ENCODE measurements around the gene IMMP2L. TPM values are rescaled to one million over a fixed set of nuclear protein-coding genes. Genes with fewer than 3 reads are reported as not detected.

IMMP2L gene
- total RNA-seq, 1 donor from 2014 or later = 16.7 TPM

DNA sequence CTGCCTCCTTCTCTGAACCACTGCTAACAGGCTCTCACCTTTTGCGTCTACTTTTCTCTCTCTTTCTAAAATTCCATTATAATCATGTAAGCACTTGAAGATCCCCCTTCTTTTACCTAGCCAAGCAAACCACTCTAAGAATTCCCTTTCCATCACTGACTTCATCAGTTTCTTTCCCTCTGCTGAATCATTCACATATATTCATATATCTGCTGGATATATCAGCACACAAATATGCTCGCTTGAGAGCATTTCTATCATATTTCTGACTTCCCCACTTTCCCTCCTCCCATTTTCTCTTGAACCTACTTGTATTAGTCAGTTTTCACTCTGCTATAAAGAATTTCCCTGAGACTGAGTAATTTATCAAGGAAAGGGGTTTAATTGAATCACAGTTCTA is 555.6 kb downstream of the IMMP2L start:
- intact Hi-C loops (cut with DNase I) = no loop called here
- no peak for DNase-seq (ENCODE audit: low spot score)

GRCh38 chr7:111006040-111006439 is 556.3 kb downstream of the IMMP2L start:
- intact Hi-C loops (cut with DNase I) = no loop called here
- DNase-seq (ENCODE audit: low spot score) = no peak

DNA sequence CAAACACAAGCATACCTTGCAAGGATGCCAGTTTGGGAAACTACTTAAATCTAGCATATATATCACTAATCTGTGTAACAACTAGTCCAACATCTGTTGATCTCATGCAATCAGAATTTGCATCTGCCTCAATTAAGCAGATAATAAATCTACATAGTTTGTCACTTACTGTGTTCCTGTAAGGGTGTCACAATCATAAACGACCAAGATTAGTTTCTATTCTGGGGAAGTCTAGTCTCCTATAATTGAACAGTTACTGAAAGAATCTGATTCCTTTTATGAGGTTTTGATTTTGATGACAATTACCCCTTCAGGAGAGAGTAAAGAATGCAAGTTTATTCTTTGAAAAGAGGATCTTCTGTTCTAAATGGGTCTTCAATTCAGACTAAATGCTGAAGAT is 556.8 kb downstream of the IMMP2L start:
- DNase-seq (ENCODE audit: low spot score) = no peak
- intact Hi-C loops (cut with DNase I) = no loop called here

DNA sequence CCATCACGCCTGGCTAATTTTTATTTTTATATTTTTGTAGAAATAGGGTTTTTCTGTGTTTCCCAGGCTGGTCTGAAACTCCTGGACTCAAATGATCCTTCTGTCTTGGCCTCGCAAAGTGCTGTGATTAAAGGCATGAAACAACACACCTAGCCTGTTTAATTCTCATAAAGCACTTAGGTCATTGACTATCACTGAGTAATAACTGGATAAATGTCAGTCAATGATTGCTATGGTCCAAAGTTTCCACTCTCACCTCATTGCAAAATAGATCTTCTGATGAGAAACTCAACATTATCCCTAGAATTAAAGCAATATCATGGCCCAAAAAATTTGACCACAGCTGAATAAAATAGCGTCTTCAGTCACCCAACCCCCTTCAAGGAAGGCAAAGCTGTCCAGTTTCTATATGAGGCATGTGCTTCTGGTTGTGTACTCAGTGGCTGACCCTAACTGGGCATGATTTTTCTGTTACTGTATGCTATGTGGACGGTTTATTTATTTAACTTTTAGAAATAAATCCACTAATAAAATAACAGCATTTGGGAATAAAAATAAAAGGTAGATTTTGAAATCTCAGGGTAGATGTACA is 557.9 kb downstream of the IMMP2L start:
- intact Hi-C loops (cut with DNase I) = no loop called here
- no peak for DNase-seq (ENCODE audit: low spot score)

GRCh38 chr7:111003883-111004282 is 558.4 kb downstream of the IMMP2L start:
- no peak for DNase-seq (ENCODE audit: low spot score)
- intact Hi-C loops (cut with DNase I) = no loop called here

DNA sequence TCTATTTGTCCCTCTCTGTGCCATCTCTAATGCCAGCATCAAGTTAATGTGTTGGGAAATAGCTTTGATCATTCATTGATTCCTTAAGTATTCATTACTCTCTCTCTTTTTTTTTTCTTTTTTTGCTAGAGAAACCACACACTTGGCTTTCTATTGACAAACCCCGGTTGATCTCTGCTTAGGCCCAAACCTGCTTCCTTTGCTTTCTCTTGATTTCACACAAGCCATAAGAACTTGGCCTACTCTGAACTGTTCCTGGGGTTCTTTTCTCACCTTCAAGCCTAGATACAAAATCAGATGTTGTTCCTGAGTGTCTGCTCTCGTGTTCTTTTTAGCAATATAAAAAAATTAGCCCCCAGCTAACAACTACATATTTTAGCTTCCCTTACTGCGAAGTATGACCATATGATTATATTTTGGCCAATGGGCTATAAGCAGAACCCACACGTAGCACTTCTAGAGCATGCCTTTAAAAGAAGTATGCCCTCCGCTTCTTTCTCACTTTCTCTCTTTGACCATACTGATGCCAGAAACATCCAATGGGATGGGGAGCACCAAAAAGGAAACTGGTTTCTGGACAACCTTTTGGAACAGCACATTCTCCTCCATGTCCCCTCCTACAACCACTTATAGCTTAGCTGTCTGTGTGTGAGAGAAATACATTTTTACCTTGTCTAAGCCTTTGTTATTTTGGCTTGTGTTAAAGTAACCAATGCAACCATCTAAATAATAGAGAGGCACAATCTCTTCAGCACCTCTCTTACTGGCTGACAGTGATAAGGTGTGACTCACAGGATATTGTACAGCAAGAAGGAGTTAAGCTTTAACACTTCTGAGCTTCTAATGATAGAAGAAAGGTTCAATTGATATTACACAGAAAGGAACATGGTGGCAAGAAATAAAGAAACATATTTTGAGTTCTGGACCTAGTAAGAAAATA is 568.0 kb downstream of the IMMP2L start:
- intact Hi-C loops (cut with DNase I) = no loop called here
- DNase-seq (ENCODE audit: low spot score) = no peak

- intact Hi-C loops (cut with DNase I) = no loop called here
- DNase-seq (ENCODE audit: low spot score) = no peak
Observed at GRCh38 chr7:110988890-110989501, 573.3 kb downstream of the IMMP2L start.

DNA sequence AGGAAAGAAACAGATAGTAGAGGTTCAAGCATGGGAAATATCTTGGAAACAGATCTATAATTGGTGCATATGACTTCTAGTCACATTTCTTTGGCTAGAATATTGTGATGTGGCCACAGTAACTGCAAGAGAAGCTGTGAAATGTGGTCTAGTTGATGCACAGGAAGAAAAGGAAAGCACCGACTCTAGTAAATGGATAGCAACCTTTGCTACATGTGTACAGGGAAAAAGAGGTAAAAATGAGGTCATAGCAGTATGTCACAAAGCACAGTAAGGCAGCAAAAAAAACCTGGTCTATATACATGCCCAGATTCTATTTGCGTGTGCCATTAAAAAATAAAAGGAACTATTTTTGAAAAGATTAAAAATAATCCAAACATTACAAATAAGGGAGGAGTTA is 573.9 kb downstream of the IMMP2L start:
- DNase-seq (ENCODE audit: low spot score) = no peak
- intact Hi-C loops (cut with DNase I) = no loop called here

DNA sequence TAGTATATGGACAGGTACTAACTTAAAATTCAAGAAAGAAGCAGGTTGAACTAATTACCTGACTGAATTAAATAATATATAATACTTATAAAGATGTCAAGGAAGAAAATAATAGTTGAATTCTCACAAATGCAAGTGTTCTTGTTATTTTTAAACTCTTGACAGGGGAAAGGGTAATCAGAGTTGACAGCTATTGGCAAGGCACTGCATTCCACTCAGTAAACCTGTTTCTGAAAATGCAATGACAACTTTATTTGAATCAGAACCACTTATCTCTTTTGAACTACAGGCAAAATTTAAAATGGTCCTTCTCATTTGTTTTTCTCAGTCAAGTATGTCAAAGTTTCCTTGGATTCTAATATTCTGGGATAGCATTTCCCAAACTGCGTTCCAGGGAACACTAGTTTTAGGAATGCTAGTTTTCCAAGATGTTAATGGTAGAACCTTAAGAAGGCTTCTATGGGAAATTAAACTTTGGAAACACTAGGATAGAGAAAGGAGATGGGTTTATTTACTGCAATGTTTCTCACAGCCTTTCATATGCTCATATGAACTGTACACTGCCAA is 575.1 kb downstream of the IMMP2L start:
- DNase-seq (ENCODE audit: low spot score) = no peak
- intact Hi-C loops (cut with DNase I) = no loop called here

DNA sequence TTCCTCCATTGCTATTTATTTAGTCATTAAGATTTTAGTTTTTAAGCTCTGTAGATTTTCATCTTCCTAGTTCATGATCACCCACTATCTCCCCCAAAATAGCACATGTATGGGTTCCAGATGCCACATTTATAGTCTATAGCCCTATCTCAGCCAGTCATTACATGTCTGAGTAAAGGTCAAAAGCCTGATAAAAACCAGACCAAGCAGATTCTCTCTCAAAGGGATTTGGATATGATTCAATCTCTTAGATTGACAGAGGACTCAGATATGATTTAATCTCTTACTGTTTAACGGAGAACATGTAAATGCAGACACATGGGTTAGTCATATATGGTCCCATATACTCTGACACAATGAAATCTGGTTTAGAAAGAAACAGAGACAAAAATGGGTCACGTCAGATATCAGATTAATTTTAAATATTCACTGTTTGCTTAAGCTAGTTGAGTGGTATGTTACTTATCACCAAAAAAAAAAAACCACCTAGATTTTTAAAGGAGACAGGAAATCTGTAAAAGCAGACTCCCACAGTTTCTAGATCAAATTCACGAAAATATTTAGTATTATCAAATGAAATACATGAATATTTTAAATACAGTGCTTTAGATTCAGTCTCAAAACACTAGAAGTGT is 578.4 kb downstream of the IMMP2L start:
- DNase-seq (ENCODE audit: low spot score) = no peak
- intact Hi-C loops (cut with DNase I) = no loop called here

DNA sequence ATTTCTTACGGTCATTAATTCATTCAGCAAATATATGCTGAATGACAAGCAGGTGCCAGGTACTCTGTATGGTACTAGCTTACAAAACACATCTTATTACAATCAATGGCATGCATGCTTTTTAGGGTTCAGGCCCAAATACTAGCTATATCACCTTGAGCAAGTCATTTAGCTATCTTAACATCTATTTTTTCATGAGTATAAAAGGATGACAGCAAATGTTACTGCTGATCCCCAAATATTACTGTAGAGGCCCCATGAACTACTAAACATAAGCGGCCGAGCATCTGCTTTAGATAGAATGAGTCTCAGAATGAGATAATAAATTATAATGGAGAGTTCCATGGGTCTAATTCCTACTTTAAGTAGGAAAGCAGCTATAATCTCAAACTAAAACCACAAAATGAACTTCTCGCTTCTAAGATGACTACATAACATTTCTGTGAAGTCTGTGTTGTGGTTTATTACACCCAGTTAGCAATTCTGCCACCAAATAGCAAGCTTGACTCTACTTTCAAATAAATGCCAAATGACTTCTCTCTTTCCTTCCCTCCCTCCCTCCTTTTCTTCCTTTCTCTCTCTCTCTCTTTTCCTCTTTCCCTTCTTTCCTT is 585.1 kb downstream of the IMMP2L start:
- intact Hi-C loops (cut with DNase I) = no loop called here

DNA sequence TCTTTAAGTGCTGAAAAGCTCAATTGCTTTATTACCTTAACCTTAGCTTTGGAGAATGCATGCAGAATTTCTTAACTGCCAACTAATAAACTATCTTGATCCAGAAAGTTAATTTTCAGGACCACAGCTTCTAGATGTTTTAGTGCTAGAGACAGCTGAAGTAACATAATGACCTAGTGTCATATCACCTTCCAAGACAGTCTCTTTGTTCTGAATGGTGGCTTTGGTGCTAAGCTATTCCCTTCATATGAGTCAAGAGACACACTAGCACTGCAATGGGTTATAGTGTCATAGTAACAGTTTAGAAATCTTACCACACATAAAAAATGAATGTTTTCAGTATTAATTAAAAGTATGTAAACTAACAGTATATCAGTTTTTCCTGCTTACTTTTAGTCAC is 586.8 kb downstream of the IMMP2L start:
- intact Hi-C loops (cut with DNase I) = no loop called here
- no peak for DNase-seq (ENCODE audit: low spot score)

More for the DNA sequence above, 585.1 kb downstream of the IMMP2L start:
- no peak for DNase-seq (ENCODE audit: low spot score)

DNA sequence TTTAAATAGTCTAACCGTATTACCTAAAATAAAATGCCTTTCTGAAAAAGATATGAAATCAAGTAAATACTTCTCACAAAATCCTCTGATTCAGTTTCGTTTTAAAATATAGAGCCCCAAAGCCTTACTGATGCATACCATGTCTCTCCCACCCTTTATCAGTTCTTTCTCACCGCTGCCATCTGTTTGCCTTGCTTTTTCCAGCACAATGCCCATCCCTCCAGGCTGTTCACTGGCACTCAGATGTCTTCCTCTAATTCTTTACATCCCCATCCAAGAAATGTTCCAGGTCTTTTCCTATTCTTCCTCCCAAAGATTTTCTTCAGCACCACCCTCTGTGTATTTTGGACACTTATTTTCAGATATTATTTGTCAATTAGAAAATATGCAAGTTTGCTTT is 587.9 kb downstream of the IMMP2L start:
- intact Hi-C loops (cut with DNase I) = no loop called here
- no peak for DNase-seq (ENCODE audit: low spot score)

DNA sequence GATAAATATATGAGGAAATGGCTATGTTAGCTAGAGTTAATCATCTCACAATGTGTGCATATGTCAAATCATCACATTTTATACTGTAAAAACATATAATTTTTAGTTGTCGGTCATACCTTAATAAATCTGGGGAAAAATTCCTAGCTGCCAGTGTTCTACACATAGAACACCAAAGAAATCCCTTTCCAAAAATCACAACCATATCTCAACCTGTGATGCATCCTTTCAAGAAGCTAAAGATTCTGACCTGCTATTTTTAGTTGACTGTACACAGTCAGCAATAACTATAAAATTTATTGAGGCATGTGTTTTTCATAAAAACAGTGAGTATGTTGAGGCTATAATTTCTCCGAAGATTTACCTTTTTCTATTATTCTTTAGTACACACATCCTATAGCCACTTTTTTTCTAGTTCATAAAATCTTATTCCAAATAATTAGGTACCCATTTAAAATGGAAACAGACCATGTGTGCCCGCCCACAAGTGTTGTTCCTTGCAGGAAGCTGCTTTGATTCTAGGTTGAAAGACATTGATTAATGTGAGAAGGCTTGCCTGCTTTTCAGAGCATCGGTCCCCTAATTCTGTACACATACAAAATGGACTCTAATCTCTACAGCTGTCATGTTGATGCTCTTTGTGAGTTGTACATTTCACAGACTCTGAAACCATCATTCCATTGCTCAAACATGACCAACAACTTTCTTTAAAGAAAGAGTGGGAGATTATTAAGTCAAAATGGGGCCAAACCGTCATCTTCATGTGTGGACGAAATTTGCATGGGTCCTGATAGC is 588.9 kb downstream of the IMMP2L start:
- DNase-seq (ENCODE audit: low spot score) = no peak
- intact Hi-C loops (cut with DNase I) = no loop called here

GRCh38 chr7:110964775-110965174 is 597.5 kb downstream of the IMMP2L start:
- intact Hi-C loops (cut with DNase I) = no loop called here

GRCh38 chr7:110962826-110963225 is 599.5 kb downstream of the IMMP2L start:
- DNase-seq (ENCODE audit: low spot score) = no peak
- intact Hi-C loops (cut with DNase I) = no loop called here

More at GRCh38 chr7:110964775-110965174, 597.5 kb downstream of the IMMP2L start:
- no peak for DNase-seq (ENCODE audit: low spot score)

DNA sequence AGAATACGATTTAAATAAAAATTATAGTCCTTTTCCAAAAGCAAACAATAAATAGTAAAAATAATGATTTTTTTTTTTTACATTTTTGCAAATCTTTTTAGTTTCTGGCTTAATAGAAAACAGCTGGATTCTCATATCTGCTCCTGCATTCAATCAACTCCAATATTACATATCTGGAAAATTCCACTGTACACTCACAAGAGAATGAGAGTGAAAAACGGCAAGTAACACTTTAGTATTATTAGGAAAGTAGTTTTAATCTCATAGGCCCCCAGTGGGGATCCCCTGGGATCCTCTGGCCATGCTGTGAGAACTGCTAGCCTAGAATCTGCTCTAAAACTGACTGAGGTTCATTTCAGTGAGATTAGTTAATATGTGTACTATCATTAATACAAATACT is 599.9 kb downstream of the IMMP2L start:
- intact Hi-C loops (cut with DNase I) = no loop called here
- DNase-seq (ENCODE audit: low spot score) = no peak

DNA sequence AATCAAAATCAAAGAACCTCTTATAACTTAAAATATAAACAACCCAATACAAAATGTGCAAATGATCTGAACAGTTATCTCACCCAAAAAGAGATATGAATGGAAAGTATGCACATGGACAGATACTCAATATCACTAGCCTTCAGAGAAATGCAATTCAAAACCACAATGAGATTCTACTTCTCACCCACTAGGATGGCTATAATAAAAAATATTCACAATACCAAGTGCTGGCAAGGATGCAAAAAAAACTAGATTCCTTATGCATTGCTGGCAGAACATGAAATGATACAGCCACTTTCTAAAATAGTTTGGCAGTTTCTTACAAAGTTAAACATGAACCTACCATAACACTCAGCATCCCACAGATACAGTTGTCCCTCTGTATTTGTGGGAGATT is 601.5 kb downstream of the IMMP2L start:
- no peak for DNase-seq (ENCODE audit: low spot score)
- intact Hi-C loops (cut with DNase I) = no loop called here

GRCh38 chr7:110948280-110948679 is 614.0 kb downstream of the IMMP2L start:
- intact Hi-C loops (cut with DNase I) = no loop called here
- DNase-seq (ENCODE audit: low spot score) = no peak
